RWPE1 (cell line): ENCODE results near the gene MPV17L2.
A peak's percentile ranks its signal among the peaks of the same experiment; 100 is the strongest.

ENCODE experiments used
- CTCF ChIA-PET: fragments of 350-600 bp; sonication (Branson Sonifier 250); formaldehyde crosslinking; extraction: SDS; loops from one replicate; lab custom pipeline; 2021; lab: Yijun Ruan, JAX
- POLR2A ChIA-PET: fragments of 400-600 bp; formaldehyde crosslinking; extraction: SDS; loops from one replicate; lab custom pipeline; 2020; ENCODE audit warnings: antibody characterized with exemption; ENCODE audit not compliant: low non-redundant PET; lab: Yijun Ruan, JAX
- DNase-seq: peaks from one replicate; pipeline ENCODE4 v3.0.0; 2012; ENCODE audit warnings: low spot score
- H3K27ac ChIP-seq: fragments of 450-650 bp; 2 replicates; pipeline ENCODE4 v1.5.1; 2017
- CTCF ChIP-seq: fragments of 450-650 bp; conservative IDR thresholded peaks from 2 replicates; pipeline ENCODE4 v1.5.1; 2017; ENCODE audit warnings: low read depth, mild to moderate bottlenecking

MPV17L2 gene

GRCh38 chr19:18149596-18149975, 43.4 kb upstream of the MPV17L2 start:
- POLR2A ChIA-PET: no interaction called here
- CTCF ChIA-PET: no interaction called here
- DNase-seq: no peak
- H3K27ac ChIP-seq: peak overlapping the region; percentile 99
- no peak for TF ChIP-seq CTCF

- no peak for TF ChIP-seq CTCF
- CTCF ChIA-PET: interaction anchor here (0.6 to 1.8 kb wide), 3 partner anchors 11 to 298 kb away, joined by 3 to 5 read pairs (median 3); no protein-coding TSS in a partner anchor
- peak overlapping the region; percentile 99 for H3K27ac ChIP-seq
- DNase-seq: no peak
- POLR2A ChIA-PET: no interaction called here
Measured at GRCh38 chr19:18150776-18151624, 42.0 kb upstream of the MPV17L2 start.

GRCh38 chr19:18152442-18152816, 40.6 kb upstream of the MPV17L2 start:
- POLR2A ChIA-PET: no interaction called here
- H3K27ac ChIP-seq: peak overlapping the region; percentile 99
- CTCF ChIA-PET: interaction anchor here (0.9 to 1.8 kb wide), 2 partner anchors 15 kb away, joined by 4 to 5 read pairs; no protein-coding TSS in a partner anchor
- TF ChIP-seq CTCF: peak; percentile 76
- DNase-seq: peak; percentile 95

- POLR2A ChIA-PET: no interaction called here
- peak; percentile 29; the same call in 1 of the 2 replicates for TF ChIP-seq CTCF
- CTCF ChIA-PET: interaction anchor here (1.8 kb wide), 1 partner anchor 14 kb away, joined by 5 read pairs; no protein-coding TSS in a partner anchor
- DNase-seq: peak; percentile 99
- H3K27ac ChIP-seq: peak within 1 kb of the TSS; percentile 99
Measured at GRCh38 chr19:18152817-18153555, 40.0 kb upstream of the MPV17L2 start, which contains the start of gene PIK3R2. PIK3R2 (plus strand) TSS chr19:18153163; CDS start chr19:18155880, 2,717 bp downstream.

- ChIA-PET POLR2A (no interaction called here), CTCF (interaction anchor here (0.5 to 0.9 kb wide), 2 partner anchors 14 to 146 kb away, joined by 3 read pairs; no protein-coding TSS in a partner anchor)
- DNase-seq: no peak
- no peak for TF ChIP-seq CTCF
- H3K27ac ChIP-seq: peak overlapping the region; percentile 99
Measured at GRCh38 chr19:18153556-18154134, 39.4 kb upstream of the MPV17L2 start.
